GM12878 (cell line): ENCODE data around the gene FOXB1. TPM values are rescaled to one million over a fixed set of nuclear protein-coding genes. Genes with fewer than 3 reads are reported as not detected.

Experiments
- ATAC-seq: fragments of 200-7000 bp; cut with Tn5 transposase; 3 replicates; pipeline ENCODE4 v1.9.1; 2020; ENCODE audit warnings: mild to moderate bottlenecking, moderate library complexity
- BruUV-seq: library from RNA; stranded (reverse); fragments of 400-500 nt; replicated peaks from 2 replicates; lab custom pipeline; 2021; lab: Mats Ljungman, UMichigan
- CTCF ChIA-PET: fragments of 300-600 bp; sonication (Branson Sonifier 250); formaldehyde crosslinking; extraction: SDS; loops from one replicate; lab custom pipeline; 2021; ENCODE audit warnings: inconsistent platforms; lab: Yijun Ruan, JAX
- POLR2A ChIA-PET: fragments of 350-600 bp; formaldehyde crosslinking; extraction: SDS; loops from one replicate; lab custom pipeline; 2021; ENCODE audit warnings: inconsistent platforms; lab: Charles Lee
- RAD21 ChIA-PET: fragments of 300-600 bp; sonication (Branson Sonifier 250); formaldehyde crosslinking; loops from one replicate; lab custom pipeline; 2023; ENCODE audit warnings: antibody characterized with exemption; ENCODE audit not compliant: unreplicated experiment; lab: Charles Lee
- SMC1A ChIA-PET: fragments of 300-600 bp; sonication (Branson Sonifier 250); formaldehyde crosslinking; loops from one replicate; lab custom pipeline; 2023; ENCODE audit not compliant: unreplicated experiment, uncharacterized antibody; lab: Charles Lee
- DNase-seq: peaks from one replicate; pipeline ENCODE4 v3.0.0-alpha.2; 2011; ENCODE audit warnings: low read depth, low spot score
- FAIRE-seq: peaks from 3 replicates; lab custom pipeline; 2011; peaks lifted over from hg19 to GRCh38; lab: Jason Lieb, UNC
- H2AFZ ChIP-seq: 2 replicates; pipeline ENCODE4 v1.6.0; 2011; ENCODE audit warnings: low read depth, low read length, control low read depth; ENCODE audit not compliant: control insufficient read depth
- H3K27ac ChIP-seq: 2 replicates; pipeline ENCODE4 v1.5.1; 2011; ENCODE audit warnings: control low read depth; ENCODE audit not compliant: control insufficient read depth, insufficient read depth
- H3K27me3 ChIP-seq, 2 experiments: replicated peaks in 1 of 2; 2 replicates each; pipeline versions ENCODE4 v1.6.0 to v1.6.1; 2011; ENCODE audit warnings: low read length in 1 of 2; ENCODE audit not compliant: control insufficient read depth in 2 of 2, insufficient read depth in 2 of 2
- H3K36me3 ChIP-seq, 2 experiments: 2 replicates each; pipeline ENCODE4 v1.5.1; 2011; ENCODE audit warnings: low read length in 1 of 2; ENCODE audit not compliant: control insufficient read depth in 2 of 2, insufficient read depth in 2 of 2
- H3K4me1 ChIP-seq: 2 replicates; pipeline ENCODE4 v1.6.1; 2011; ENCODE audit warnings: mild to moderate bottlenecking, low read length, moderate library complexity, mixed read lengths; ENCODE audit not compliant: control insufficient read depth, insufficient read depth
- H3K4me2 ChIP-seq: 2 replicates; pipeline ENCODE4 v1.6.0; 2011; ENCODE audit warnings: control low read depth; ENCODE audit not compliant: control insufficient read depth, insufficient read depth
- H3K4me3 ChIP-seq: fragments of 200-600 bp; sonication (generic); 2 replicates; pipeline ENCODE4 v1.5.1; 2016
- H3K79me2 ChIP-seq: 2 replicates; pipeline ENCODE4 v1.6.0; 2011; ENCODE audit warnings: low read length; ENCODE audit not compliant: control insufficient read depth, insufficient read depth
- H3K9ac ChIP-seq: 2 replicates; pipeline ENCODE4 v1.8.0; 2011; ENCODE audit warnings: low read length, control low read depth, mixed read lengths; ENCODE audit not compliant: control insufficient read depth, insufficient read depth
- H3K9me3 ChIP-seq: replicated peaks from 3 replicates; pipeline ENCODE4 v1.5.1; 2011; ENCODE audit warnings: mild to moderate bottlenecking, low read length; ENCODE audit not compliant: control insufficient read depth, insufficient read depth
- H4K20me1 ChIP-seq: 2 replicates; pipeline ENCODE4 v1.6.0; 2011; ENCODE audit not compliant: control insufficient read depth, insufficient read depth
- CHD2 ChIP-seq: IDR thresholded peaks from 2 replicates; pipeline ENCODE4 v1.6.1; 2011; ENCODE audit warnings: low read depth, low read length, improper control_type of control experiment, borderline replicate concordance
- GATAD2B ChIP-seq: fragments of 450-650 bp; conservative IDR thresholded peaks from 2 replicates; pipeline ENCODE4 v1.6.1; 2017; ENCODE audit warnings: low read depth, mild to moderate bottlenecking, moderate library complexity
- MTA2 ChIP-seq: fragments of 450-650 bp; IDR thresholded peaks from 2 replicates; pipeline ENCODE4 v1.6.1; 2016; ENCODE audit warnings: low read depth, mild to moderate bottlenecking, moderate library complexity
- SMARCA5 ChIP-seq: fragments of 450-650 bp; IDR thresholded peaks from 2 replicates; pipeline ENCODE4 v1.6.1; 2017; ENCODE audit warnings: mild to moderate bottlenecking
- SREBF2 ChIP-seq: IDR thresholded peaks from 2 replicates; pipeline ENCODE4 v1.6.1; 2012; ENCODE audit warnings: mild to moderate bottlenecking, low read length
- ZNF207 ChIP-seq: fragments of 450-650 bp; IDR thresholded peaks from 2 replicates; pipeline ENCODE4 v1.6.1; 2014; ENCODE audit warnings: antibody characterized with exemption, mild to moderate bottlenecking, borderline replicate concordance
- ZNF622 ChIP-seq: fragments of 450-650 bp; IDR thresholded peaks from 2 replicates; pipeline ENCODE4 v1.6.1; 2017; ENCODE audit warnings: mild to moderate bottlenecking, inconsistent platforms
- WGBS: methylation state at CpG from one replicate; pipeline ENCODE4 v1.1.6; 2016; ENCODE audit warnings: low lambda C conversion rate; ENCODE audit not compliant: insufficient replicate concordance, insufficient coverage; ENCODE audit errors: missing lambda C conversion rate; 5-methylcytosine and 5-hydroxymethylcytosine counted together
- in situ Hi-C: fragments of 300-500 bp; cut with MboI; formaldehyde crosslinking; loops from 9 replicates; pipeline ENCODE4 v1.14.3; 2018; ENCODE audit warnings: mixed read lengths
- intact Hi-C: fragments of 100-400 bp; cut with micrococcal nuclease; formaldehyde crosslinking; loops from one replicate; pipeline ENCODE4 v1.14.2; 2022; ENCODE audit not compliant: unreplicated experiment
- polyA plus RNA-seq, 11 experiments: library from polyadenylated mRNA; depleted of rRNA in 4 of 11; unstranded in 6 of 11; stranded (reverse) in 5 of 11; fragments of >200 nt; fragmentation: Nextera tagmentation in 4 of 11; fragmentation: Illumina TruSeq in 1 of 11; extraction: Ambion mirVana in 4 of 11; extraction: Trizol in 1 of 11; gene quantifications; 1 replicate in 1 of 11; 2 replicates in 10 of 11; pipeline versions ENCODE4 v1.2.1 to v1.2.3, GENCODE V29; 2011 to 2016; ENCODE audit warnings: inconsistent platforms in 2 of 11, missing spikeins in 2 of 11, low read depth in 1 of 11
- total RNA-seq, 4 experiments: library from RNA; depleted of rRNA in 3 of 4; stranded (reverse); fragments of >200 nt in 3 of 4; fragmentation: Illumina TruSeq in 1 of 4; extraction: Trizol in 1 of 4; gene quantifications; 2 replicates each; pipeline versions ENCODE4 v1.2.1 to v1.2.3, GENCODE V29; 2013 to 2021
- TF ChIP-seq, protein P1 (sequence below): IDR thresholded peaks from 2 replicates; pipeline ENCODE4 v1.6.1; 2012; ENCODE audit warnings: low read length, inconsistent platforms

FOXB1 gene
- total and polyA plus RNA-seq, 10 of the 15 experiments (the other 5 are each of a cell fraction or from before 2014, with no cell fraction given): not detected

DNA sequence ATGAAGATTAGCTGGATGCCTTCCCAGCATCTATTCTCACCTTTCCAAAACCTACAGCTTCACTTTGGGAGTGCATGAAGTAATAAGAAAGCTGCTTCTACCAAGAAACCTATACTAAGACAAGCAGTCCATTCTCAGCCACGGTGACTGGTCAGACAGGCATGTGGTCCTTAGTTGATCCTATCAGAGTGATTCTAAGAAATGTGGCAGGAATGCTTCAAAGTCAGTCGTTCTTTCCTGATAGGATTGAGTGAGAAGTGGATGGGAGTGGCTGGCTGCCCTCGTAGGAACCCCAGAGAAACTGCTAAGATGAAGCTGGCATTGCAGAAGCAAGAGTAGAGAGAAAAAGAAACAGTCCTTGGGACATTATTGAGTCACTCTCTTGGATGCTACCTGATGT lies 16.6 kb downstream of the FOXB1 start:
- H3K4me2 ChIP-seq: no peak overlapping the region
- H3K27me3 ChIP-seq: no peaks in the 10 kb centered on the region; a peak in 1 of 4 replicates
- 0% methylated on average over 3 of the region's 3 CpGs for WGBS
- ATAC-seq: no peak
- BruUV-seq: no TSS peak
- H3K79me2 ChIP-seq: no peaks in the 10 kb centered on the region
- H3K27ac ChIP-seq: no peak overlapping the region
- ChIA-PET CTCF (no interaction called here), POLR2A (no interaction called here), RAD21 (no interaction called here), SMC1A (interaction anchor here (0.9 kb wide), 1 partner anchor 103 kb away, joined by 3 read pairs; no protein-coding TSS in a partner anchor)
- H3K4me3 ChIP-seq: no peak overlapping the region
- intact Hi-C loops (no loop called here), in situ Hi-C loops (no loop called here)
- no peak for FAIRE-seq
- H3K9me3 ChIP-seq: no peaks in the 10 kb centered on the region
- H3K36me3 ChIP-seq: no peaks in the 10 kb centered on the region
- DNase-seq: no peak
- H2AFZ ChIP-seq: no peak overlapping the region
- TF ChIP-seq SMARCA5 (no peak), MTA2 (no peak), ZNF207 (no peak), SREBF2 (no peak), CHD2 (no peak), GATAD2B (no peak), ZNF622 (no peak)
- TF ChIP-seq, protein P1, sequence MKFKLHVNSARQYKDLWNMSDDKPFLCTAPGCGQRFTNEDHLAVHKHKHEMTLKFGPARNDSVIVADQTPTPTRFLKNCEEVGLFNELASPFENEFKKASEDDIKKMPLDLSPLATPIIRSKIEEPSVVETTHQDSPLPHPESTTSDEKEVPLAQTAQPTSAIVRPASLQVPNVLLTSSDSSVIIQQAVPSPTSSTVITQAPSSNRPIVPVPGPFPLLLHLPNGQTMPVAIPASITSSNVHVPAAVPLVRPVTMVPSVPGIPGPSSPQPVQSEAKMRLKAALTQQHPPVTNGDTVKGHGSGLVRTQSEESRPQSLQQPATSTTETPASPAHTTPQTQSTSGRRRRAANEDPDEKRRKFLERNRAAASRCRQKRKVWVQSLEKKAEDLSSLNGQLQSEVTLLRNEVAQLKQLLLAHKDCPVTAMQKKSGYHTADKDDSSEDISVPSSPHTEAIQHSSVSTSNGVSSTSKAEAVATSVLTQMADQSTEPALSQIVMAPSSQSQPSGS: no peak
- no peaks in the 10 kb centered on the region for H3K4me1 ChIP-seq
- H3K9ac ChIP-seq: no peak overlapping the region
- H4K20me1 ChIP-seq: no peaks in the 10 kb centered on the region
